ENCODE data around the gene ITPR2.
"Not testable (repeated sequence)": the region's sequence is repeated elsewhere in the genome, so short reads cannot be mapped to it uniquely, and the experiment has no call there.

Gene ITPR2

DNA sequence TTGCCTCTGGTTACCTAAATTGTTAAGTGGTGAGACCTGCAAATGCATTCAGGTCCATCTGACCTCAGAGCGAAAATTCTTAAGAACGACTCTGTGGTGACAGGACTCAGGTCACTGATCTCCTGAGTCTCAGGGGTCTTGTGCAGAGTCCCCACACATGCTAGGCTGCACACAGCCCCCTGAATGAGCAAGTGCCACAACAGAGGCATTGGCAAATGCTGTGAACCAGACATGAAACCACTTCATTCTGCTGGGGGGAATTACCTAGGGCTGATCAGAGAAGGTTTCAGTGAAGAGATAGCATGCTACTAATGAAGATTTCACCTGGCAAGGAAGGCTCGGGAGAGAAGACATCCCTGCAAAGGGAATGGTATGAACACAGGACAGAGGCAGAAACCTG, 281.6 kb downstream of the ITPR2 start:
- DNase-seq, result no peak

DNA sequence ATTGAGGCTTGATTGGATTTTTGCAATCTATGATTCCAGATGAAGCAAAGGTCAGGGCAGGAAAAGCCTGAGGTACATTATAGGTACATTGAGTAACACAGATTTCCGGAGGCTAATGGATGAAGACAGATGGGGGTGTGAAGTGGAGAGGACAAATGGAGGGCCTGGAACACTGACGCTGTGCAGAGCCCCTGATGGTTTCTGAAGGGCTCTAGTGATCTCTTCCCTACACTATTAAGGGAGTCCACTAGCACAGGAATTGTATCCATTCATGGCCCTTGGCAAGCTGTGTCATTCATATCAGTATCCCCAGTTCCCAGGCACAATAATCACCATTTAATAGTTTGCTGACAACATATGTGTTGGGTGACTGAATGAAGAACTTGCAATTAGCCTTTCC, 284.8 kb downstream of the ITPR2 start:
- no peak for DNase-seq

GRCh38 chr12:26546535-26547314, 286.3 kb downstream of the ITPR2 start:
- DNase-seq, result no peak

GRCh38 chr12:26539131-26539530, 293.9 kb downstream of the ITPR2 start:
- no peak for DNase-seq

DNA sequence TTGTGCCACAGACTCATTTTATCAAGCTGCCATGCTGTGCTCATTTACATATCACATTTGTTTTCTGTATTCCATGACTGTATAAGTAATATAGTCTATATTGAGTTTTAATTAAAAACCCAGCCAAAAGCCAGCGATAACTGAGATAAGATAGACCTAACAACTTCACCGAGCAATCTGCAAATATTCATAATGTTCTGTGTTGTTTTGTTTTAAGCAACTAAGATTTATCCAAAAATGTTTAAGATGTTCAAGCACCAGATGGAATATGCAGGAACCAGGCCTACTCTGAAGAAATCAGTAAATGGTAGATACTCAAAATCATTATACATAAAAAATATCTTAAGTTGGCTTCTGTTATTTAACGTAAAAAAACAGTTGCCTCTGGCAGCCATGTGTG, 295.3 kb downstream of the ITPR2 start:
- DNase-seq, result no peak

- no peak for DNase-seq
Measured at GRCh38 chr12:26537126-26537525, 295.9 kb downstream of the ITPR2 start.

- no peak for DNase-seq
Measured at GRCh38 chr12:26535826-26536225, 297.2 kb downstream of the ITPR2 start.

GRCh38 chr12:26534071-26534470, 298.9 kb downstream of the ITPR2 start:
- no peak for DNase-seq

DNA sequence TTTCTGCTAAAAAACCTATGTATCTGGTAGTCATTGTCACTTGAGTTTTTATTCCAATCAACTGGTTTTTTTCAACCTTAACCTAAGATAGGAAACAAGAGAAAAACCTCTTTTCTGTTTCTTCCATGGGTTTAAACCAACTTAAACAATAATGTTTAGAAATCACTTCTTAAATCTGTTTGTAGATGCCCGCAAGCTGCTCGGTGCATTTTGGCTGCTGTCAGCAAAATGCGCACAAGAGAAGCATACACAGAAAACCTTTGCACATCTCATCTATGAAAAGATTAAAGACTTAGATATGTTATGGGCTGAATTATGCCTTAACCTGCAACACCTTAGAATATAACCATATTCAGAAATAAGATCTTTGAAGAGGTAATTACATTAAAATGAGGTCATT, 299.8 kb downstream of the ITPR2 start:
- DNase-seq, result no peak

DNA sequence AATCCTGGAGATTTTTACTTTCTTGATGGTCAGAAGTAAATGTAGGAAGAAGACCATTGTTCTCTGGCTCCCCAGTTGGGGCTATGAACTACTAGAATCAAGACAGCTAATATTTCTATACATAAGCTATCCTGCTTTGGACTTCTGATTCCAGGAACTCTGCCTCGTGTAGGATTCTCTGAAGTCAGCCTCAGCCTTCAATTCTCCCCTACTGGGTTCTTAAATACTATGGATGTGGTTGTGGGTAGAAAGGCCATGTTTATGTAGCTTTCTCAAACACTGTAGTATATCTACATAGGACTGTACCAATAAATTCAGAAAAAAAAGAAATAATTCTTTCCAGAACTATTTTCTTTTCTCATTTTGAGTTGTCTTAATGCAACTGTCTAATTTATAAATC, 302.5 kb downstream of the ITPR2 start:
- DNase-seq, result no peak

DNA sequence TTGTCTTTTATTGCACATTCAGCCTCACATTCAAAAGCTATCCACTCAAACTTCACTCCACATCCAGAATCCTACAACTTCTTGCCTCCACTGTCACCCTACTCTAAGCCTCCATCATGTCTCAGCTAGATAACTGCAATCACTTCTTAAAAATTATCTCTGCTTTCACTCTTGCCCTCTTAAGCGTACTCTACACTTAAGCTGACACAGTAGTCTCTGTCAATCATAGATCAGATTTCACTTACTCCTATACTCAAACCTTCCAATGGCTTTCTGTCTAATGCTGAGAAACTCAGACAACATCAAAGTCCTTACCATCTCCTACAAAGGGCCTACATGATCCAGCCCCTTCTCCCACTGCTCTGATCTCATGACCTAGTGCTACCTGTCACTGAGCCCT, 304.1 kb downstream of the ITPR2 start:
- DNase-seq, result no peak

DNA sequence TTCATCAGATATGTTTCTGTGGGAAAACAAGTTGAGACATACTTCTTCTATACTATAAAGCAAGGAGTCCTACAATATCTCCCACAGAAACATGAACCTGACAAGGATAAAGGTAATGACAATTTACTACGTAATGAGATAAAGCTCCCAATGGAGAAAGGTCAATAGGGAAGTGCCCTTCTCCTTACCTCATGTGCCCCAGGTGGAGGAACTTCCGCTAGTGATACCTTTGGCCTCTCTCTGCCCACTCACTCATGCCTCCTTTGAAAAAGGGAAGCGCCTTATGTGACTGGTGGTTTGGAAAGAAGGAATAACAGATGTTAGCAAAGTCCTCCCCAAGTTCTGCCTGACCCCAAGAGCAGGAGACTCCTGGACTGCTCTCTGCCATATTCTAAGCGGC, 305.3 kb downstream of the ITPR2 start:
- no peak for DNase-seq

GRCh38 chr12:26524862-26525465, 308.0 kb downstream of the ITPR2 start:
- DNase-seq, result no peak

DNA sequence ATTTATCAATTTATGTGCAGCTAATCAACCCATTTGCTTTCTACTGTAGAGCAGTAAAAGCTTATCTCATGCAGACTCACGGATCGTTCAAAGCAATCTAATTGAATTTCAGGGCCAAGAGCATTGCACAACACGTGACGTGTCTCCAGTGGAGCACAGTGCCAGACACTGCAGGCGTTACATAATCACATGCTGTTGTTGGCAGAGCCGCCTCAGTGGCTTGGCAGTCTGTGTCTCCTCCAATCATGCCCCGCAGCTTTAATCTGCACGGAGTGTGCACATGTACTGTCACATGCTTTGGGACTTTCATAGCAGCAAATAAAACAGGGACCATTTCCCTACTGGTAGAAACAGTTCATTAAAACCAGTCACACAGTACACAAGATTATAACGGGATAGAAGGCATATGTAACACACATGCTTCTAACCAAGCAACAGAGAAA, 309.3 kb downstream of the ITPR2 start:
- DNase-seq, result no peak

- no peak for DNase-seq
Measured at GRCh38 chr12:26520869-26521268, 312.1 kb downstream of the ITPR2 start.

DNA sequence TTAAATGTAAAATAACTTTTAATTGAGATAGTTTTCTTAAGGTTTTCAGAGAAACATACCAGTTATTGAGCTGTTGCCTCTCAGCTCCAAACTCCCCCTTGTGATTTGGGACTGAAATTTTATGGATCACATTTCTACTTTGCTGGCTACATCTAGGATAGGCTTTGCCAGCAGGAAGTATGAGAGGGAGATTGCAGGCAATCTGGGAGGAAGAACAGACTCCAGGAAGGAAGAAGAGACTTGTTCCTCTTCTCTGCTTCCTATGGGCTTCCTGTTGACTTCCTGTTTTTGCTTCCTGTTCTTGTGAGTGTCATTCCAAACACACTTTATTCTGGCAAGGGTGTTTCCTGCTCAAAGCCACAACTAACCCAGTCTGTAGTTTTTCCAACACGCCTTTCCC, 312.9 kb downstream of the ITPR2 start:
- no peak for DNase-seq

DNA sequence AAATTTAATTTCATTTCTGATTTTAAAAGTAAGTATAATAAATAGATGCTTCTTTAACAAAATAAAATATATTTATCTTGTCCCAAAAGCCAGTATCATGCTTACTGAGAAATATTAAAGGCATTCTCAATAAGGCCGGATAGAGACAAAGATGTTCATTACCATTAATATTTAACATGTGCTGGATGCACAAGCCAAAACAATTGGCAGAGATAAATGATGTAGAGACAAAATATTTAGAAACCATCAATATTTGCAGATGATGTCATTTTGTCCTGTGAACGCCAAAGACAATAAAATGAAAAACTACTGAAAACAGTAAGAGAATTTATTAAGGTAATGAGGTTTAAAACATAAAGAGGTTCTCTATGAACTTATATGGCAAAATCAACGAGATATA, 313.5 kb downstream of the ITPR2 start:
- DNase-seq, result no peak

DNA sequence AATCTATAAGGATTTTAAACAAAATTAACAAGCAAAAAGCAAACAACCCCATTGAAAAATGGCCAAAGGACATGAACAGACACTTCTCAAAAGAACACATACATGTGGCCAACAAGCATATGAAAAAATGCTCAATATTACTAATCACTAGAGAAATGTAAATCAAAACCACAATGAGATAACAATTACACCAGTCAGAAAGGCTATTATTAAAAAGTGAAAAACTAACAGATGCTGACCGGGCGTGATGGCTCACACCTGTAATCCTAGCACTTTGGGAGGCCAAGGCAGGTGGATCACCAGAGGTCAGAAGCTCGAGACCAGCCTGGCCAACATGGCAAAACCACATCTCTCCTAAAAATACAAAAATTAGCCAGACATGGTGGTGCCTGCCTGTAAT, 315.7 kb downstream of the ITPR2 start:
- not testable (repeated sequence) for DNase-seq

- DNase-seq, result no peak
Measured at GRCh38 chr12:26514364-26514763, 318.6 kb downstream of the ITPR2 start.

GRCh38 chr12:26513363-26514043, 319.5 kb downstream of the ITPR2 start:
- DNase-seq, result no peak

GRCh38 chr12:26512213-26512612, 320.8 kb downstream of the ITPR2 start:
- no peak for DNase-seq

GRCh38 chr12:26510354-26510674, 322.7 kb downstream of the ITPR2 start:
- DNase-seq, result no peak

- DNase-seq, result no peak
Measured at GRCh38 chr12:26507613-26508012, 325.4 kb downstream of the ITPR2 start.

- DNase-seq, result no peak
Measured at GRCh38 chr12:26499979-26500640, 332.9 kb downstream of the ITPR2 start.

Measured in NCI-H1694 (cell line).